Uterus (tissue), 4 donors: ENCODE data around the gene SMAD3. TPM values are rescaled to one million over a fixed set of nuclear protein-coding genes. Genes with fewer than 3 reads are reported as not detected.
"Not testable (repeated sequence)": the region's sequence is repeated elsewhere in the genome, so short reads cannot be mapped to it uniquely, and the experiment has no call there.

Experiments used
- DNase-seq, 2 donors: peaks; one replicate each; pipeline ENCODE4 v3.0.0-alpha.2; 2019 to 2020
- H3K27ac ChIP-seq, 2 donors: fragments of 200-600 bp; sonication (generic); 1 replicate in 1 of 2; 2 replicates in 1 of 2; pipeline ENCODE4 v1.5.1; 2016 to 2018
- H3K27me3 ChIP-seq, 2 donors: fragments of 200-600 bp; sonication (generic); one replicate each; pipeline ENCODE4 v1.5.1; 2018 to 2019; ENCODE audit warnings: control low read depth in 1 of 2
- H3K36me3 ChIP-seq, 2 donors: fragments of 200-600 bp; sonication (generic); one replicate each; pipeline ENCODE4 v1.5.1; 2019; ENCODE audit warnings: control low read depth in 1 of 2
- H3K4me1 ChIP-seq, 2 donors: fragments of 200-600 bp; sonication (generic); one replicate each; pipeline ENCODE4 v1.5.1; 2018 to 2019; ENCODE audit warnings: control low read depth in 1 of 2
- H3K4me3 ChIP-seq, 2 donors: fragments of 200-600 bp; sonication (generic); 1 replicate in 1 of 2; 2 replicates in 1 of 2; pipeline ENCODE4 v1.5.1; 2018 to 2019; ENCODE audit warnings: mild to moderate bottlenecking in 1 of 2
- H3K9me3 ChIP-seq, 2 donors: fragments of 200-600 bp; sonication (generic); one replicate each; pipeline ENCODE4 v1.5.1; 2019; ENCODE audit warnings: control low read depth in 1 of 2
- POLR2A ChIP-seq, 2 donors: fragments of 450-650 bp; IDR thresholded peaks; one replicate each; pipeline ENCODE4 v1.6.1; 2016; ENCODE audit warnings: antibody characterized with exemption in 2 of 2, mild to moderate bottlenecking in 1 of 2, moderate library complexity in 1 of 2
- intact Hi-C: fragments of 100-400 bp; cut with DNase I; formaldehyde crosslinking; loops from one replicate; pipeline ENCODE4 v1.15.1; 2023; ENCODE audit warnings: low total_unique reads
- total RNA-seq, 4 donors: library from RNA; depleted of rRNA in 3 of 4; stranded (reverse); fragments of >200 nt in 3 of 4; gene quantifications; one replicate each; pipeline versions ENCODE4 v1.1.0 to v1.2.4, GENCODE V29; 2014 to 2023
- TF ChIP-seq, protein P1 (sequence below), 4 experiments: fragments of 200-600 bp in 2 of 4; fragments of 450-650 bp in 2 of 4; sonication (generic) in 2 of 4; IDR thresholded peaks; one replicate each; pipeline ENCODE4 v1.5.1; 2016 to 2019; ENCODE audit warnings: antibody characterized with exemption in 4 of 4, mild to moderate bottlenecking in 2 of 4, moderate library complexity in 1 of 4
- donor health status: DM: yes; HTN: yes; CAD: no.

SMAD3 gene
- total RNA-seq, 4 donors from 2014 or later: 14.3 to 66.9 (median 32.3) TPM

DNA sequence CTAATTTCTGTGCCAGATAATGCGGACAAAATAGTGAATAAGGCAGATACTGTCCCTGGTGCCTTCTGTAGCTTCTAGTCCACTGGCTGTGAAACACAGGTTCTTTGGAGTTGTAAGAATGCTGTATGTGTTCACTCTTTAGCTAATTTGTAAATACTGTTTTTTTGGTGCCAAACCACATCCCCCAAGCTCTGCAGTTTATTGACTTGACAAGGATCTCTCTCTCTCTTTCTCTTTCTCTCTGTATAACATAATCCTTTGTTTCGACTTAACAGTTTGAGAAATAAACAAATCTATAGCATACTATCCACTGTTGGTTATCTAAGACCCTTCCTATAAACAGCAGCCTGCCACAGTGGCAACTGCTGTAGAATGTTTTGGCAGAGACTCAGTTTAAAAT, 7.6 kb downstream of the SMAD3 start:
- Histone ChIP-seq H3K9me3 (no peaks in the 10 kb centered on the region), H3K27ac (no peak overlapping the region), H3K36me3 (no peaks in the 10 kb centered on the region), H3K4me3 (no peak overlapping the region), H3K4me1 (peaks cover 5 to 9% of the 10 kb centered on the region in 2 donors), H3K27me3 (no peaks in the 10 kb centered on the region)
- TF ChIP-seq, protein P1, sequence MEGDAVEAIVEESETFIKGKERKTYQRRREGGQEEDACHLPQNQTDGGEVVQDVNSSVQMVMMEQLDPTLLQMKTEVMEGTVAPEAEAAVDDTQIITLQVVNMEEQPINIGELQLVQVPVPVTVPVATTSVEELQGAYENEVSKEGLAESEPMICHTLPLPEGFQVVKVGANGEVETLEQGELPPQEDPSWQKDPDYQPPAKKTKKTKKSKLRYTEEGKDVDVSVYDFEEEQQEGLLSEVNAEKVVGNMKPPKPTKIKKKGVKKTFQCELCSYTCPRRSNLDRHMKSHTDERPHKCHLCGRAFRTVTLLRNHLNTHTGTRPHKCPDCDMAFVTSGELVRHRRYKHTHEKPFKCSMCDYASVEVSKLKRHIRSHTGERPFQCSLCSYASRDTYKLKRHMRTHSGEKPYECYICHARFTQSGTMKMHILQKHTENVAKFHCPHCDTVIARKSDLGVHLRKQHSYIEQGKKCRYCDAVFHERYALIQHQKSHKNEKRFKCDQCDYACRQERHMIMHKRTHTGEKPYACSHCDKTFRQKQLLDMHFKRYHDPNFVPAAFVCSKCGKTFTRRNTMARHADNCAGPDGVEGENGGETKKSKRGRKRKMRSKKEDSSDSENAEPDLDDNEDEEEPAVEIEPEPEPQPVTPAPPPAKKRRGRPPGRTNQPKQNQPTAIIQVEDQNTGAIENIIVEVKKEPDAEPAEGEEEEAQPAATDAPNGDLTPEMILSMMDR (IDR thresholded peaks at IDR 0.05): no peak
- no peak for TF ChIP-seq POLR2A (IDR thresholded peaks at IDR 0.05)
- DNase-seq: no peak
- intact Hi-C loops: no loop called here

DNA sequence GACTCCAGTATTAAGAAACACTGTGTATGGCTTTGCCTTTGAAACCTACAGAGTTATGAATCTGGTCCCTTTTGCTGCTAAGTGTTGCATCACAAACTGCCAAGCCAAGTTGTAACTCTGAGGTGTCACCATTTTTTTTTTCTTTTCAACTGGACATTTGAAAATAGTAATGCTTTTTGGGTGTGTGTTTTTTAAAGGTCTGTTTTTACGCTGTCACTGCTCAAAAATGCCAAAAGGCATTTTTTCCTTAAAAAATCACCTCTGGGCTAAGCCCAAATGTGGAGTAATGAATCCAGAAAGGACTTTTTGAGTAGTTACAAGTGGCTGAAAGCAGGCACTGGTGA, 9.5 kb downstream of the SMAD3 start:
- Histone ChIP-seq H3K27me3 (no peaks in the 10 kb centered on the region), H3K27ac (peak overlapping the region; percentile 36 to 56), H3K4me1 (peaks cover 6 to 7% of the 10 kb centered on the region in 2 donors), H3K4me3 (no peak overlapping the region), H3K36me3 (no peaks in the 10 kb centered on the region), H3K9me3 (no peaks in the 10 kb centered on the region)
- DNase-seq: no peak
- intact Hi-C loops: no loop called here
- no peak for TF ChIP-seq POLR2A (IDR thresholded peaks at IDR 0.05)
- TF ChIP-seq, protein P1 (IDR thresholded peaks at IDR 0.05): no peak

DNA sequence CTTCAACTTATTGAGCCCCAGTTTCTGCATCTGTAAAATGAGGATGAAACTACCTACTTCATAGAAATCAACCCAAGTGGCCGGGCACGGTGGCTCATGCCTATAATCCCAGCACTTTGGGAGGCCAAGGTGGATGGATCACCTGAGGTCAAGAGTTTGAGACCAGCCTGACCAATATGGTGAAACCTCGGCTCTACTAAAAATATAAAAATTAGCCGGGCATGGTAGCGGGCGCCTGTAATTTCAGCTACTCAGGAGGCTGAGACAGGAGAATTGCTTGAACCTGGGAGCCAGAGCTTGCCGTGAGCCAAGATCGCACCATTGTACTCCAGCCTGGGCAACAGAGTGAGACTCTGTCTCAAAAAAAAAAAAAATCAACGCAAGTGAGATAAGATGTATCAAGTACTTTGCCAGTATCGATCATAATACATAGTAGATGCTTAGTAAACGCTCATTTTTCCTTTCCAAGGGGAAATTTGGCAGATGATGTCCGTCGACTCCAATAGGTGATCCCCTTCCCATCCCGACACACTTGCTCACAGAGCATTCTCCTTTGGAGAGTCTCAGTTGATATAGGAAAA, 10.2 kb downstream of the SMAD3 start:
- H3K36me3 ChIP-seq, H3K9me3 ChIP-seq, intact Hi-C loops, H3K4me3 ChIP-seq, H3K27me3 ChIP-seq, DNase-seq: not testable (repeated sequence)
- Histone ChIP-seq H3K4me1 (peaks cover 11 to 12% of the 10 kb centered on the region in 2 donors), H3K27ac (peak overlapping the region; percentile 36 to 56)

DNA sequence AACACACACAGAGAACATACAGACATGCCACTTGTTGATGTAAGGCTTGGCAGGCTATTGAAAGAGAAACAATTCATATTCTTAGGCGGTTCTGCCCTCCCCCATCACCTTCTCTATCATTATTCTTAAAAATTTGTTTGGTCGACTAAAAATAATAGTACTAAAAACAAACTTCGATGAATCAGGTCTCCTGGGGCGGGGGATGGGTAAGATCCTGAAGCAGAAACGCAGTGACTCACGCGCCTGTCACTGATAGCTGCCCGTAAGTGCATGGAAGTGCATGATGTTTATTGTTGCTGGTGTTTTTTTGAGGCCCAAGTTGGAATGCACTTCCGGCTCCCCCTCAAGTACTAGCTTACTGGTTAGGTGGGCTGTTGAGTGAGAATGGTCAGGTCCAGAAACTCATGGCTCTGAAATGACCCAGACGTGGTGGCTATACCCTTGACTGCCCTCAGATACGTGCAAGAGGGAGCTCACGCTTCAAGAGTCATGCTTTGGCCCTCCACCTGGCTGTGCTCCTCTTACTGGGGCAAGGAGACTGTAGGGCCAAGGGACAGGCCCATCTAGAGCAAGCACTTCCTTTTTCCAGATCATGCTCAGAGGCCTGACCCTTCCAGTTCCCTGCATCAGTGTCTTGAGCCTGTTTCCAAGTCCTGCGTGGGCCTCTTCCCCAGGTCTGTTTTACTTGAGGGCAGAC, 10.9 kb downstream of the SMAD3 start:
- H3K27me3 ChIP-seq: no peaks in the 10 kb centered on the region
- no peak overlapping the region for H3K4me3 ChIP-seq
- H3K36me3 ChIP-seq: no peaks in the 10 kb centered on the region
- peak overlapping the region in 1 of 2 donors; percentile 36 for H3K27ac ChIP-seq
- H3K9me3 ChIP-seq: no peaks in the 10 kb centered on the region
- TF ChIP-seq, protein P1 (IDR thresholded peaks at IDR 0.05): no peak
- TF ChIP-seq POLR2A (IDR thresholded peaks at IDR 0.05): no peak
- intact Hi-C loops: no loop called here
- no peak for DNase-seq
- H3K4me1 ChIP-seq: peaks cover 11 to 15% of the 10 kb centered on the region in 2 donors

DNA sequence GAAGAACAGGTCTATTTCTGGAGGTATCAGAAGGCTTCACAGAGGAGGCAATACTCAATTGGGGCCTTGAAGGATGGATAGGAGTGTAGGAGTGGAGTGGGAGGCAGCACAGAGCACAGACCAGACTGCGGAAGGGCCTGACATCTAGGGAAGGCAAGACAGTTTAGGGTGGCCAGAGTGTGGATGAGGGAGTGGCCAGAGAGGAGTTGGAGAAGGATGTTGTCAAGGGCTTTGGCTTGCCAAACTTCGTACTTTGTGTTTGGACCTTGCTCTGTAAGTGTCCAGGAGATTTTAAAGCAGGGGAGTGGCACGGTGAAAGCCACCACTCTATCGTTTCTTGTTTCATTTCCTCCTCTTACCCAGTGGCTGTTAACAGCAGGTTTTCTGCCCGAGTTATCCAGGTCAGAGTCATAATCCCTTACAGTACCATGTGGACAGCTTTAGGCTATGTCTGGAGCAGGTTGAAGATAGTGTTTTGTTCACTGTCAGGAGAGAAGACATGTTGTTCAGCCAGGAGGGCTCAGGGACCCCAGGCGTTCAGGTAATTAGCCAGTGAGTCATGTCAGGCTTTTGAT, 12.3 kb downstream of the SMAD3 start:
- H3K4me1 ChIP-seq: peaks cover 11 to 19% of the 10 kb centered on the region in 2 donors
- intact Hi-C loops: no loop called here

More for the DNA sequence above, 12.3 kb downstream of the SMAD3 start:
- no peaks in the 10 kb centered on the region for H3K27me3 ChIP-seq
- H3K27ac ChIP-seq: peak overlapping the region in 1 of 2 donors; percentile 20
- H3K9me3 ChIP-seq: no peaks in the 10 kb centered on the region
- no peak overlapping the region for H3K4me3 ChIP-seq
- no peaks in the 10 kb centered on the region for H3K36me3 ChIP-seq
- TF ChIP-seq POLR2A (IDR thresholded peaks at IDR 0.05): no peak
- TF ChIP-seq, protein P1 (IDR thresholded peaks at IDR 0.05): no peak
- DNase-seq: no peak
